Measurements from ENCODE around the gene SUPT3H.

DNA sequence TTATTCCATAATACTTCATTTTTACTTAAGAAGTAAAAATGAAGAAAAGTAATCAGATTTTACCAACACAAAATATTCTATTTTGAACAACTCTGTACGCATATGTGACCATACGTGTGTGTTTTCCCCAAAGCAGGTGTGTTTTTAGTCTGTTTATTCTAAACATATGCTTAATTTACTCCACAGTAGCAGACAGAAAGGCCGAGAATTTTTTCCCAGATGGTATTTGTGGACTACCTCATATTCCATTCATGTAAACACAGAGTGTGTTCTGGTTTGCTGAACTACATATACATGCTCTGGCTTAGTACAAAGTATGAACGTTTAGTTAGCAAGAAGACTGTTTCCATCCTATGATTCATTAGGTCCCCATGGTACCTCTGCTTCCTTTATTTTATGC is 282.9 kb downstream of the SUPT3H start:
- TF ChIP-seq EZH2 (IDR thresholded peaks at IDR 0.05) (no peak), POLR2AphosphoS5 (IDR thresholded peaks at IDR 0.05; ENCODE audit: borderline replicate concordance, low read depth, low read length) (no peak), FOXP2 (optimal IDR thresholded peaks at IDR 0.05; ENCODE audit: control extremely low read depth, extremely low read length, insufficient read depth) (no peak)

Data from SK-N-MC (cell line).